ENCODE data around the gene WRAP53.

The WRAP53 gene

DNA sequence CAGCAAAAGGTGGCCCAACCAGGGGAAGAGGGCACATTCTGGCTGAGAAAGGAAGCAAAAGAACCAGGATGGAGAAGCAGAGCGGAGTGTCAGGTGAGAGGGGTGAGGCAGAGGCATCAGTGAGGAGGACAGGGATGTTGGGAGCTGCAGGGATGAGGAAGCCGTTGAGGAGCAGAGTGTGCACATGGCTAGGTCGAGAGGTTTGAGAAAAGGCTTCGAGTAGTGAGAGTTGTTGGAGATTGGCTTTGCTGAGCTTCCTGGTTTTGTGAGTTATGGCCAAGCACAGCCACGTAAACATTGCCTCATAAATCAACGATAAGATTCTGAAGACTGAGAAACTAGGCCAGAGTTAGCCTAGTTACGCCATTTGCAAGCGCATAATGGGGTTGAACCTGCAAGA is 56.1 kb downstream of the WRAP53 start:
- no peak for ATAC-seq
- no peak for TF ChIP-seq OSR1 (CRISPR knock-in tag; IDR thresholded peaks at IDR 0.05)
- TF ChIP-seq, protein P1, sequence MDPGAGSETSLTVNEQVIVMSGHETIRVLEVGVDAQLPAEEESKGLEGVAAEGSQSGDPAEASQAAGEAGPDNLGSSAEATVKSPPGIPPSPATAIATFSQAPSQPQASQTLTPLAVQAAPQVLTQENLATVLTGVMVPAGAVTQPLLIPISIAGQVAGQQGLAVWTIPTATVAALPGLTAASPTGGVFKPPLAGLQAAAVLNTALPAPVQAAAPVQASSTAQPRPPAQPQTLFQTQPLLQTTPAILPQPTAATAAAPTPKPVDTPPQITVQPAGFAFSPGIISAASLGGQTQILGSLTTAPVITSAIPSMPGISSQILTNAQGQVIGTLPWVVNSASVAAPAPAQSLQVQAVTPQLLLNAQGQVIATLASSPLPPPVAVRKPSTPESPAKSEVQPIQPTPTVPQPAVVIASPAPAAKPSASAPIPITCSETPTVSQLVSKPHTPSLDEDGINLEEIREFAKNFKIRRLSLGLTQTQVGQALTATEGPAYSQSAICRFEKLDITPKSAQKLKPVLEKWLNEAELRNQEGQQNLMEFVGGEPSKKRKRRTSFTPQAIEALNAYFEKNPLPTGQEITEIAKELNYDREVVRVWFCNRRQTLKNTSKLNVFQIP (CRISPR knock-in tag; IDR thresholded peaks at IDR 0.05; ENCODE audit: borderline replicate concordance, low read depth): no peak
- TF ChIP-seq, protein P2, sequence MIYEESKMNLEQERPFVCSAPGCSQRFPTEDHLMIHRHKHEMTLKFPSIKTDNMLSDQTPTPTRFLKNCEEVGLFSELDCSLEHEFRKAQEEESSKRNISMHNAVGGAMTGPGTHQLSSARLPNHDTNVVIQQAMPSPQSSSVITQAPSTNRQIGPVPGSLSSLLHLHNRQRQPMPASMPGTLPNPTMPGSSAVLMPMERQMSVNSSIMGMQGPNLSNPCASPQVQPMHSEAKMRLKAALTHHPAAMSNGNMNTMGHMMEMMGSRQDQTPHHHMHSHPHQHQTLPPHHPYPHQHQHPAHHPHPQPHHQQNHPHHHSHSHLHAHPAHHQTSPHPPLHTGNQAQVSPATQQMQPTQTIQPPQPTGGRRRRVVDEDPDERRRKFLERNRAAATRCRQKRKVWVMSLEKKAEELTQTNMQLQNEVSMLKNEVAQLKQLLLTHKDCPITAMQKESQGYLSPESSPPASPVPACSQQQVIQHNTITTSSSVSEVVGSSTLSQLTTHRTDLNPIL (CRISPR knock-in tag; IDR thresholded peaks at IDR 0.05; ENCODE audit: low read depth): no peak
- TF ChIP-seq ISL1 (CRISPR knock-in tag; IDR thresholded peaks at IDR 0.05): no peak
- no peak for TF ChIP-seq RARB (CRISPR knock-in tag; IDR thresholded peaks at IDR 0.05)
- TF ChIP-seq, protein P3, sequence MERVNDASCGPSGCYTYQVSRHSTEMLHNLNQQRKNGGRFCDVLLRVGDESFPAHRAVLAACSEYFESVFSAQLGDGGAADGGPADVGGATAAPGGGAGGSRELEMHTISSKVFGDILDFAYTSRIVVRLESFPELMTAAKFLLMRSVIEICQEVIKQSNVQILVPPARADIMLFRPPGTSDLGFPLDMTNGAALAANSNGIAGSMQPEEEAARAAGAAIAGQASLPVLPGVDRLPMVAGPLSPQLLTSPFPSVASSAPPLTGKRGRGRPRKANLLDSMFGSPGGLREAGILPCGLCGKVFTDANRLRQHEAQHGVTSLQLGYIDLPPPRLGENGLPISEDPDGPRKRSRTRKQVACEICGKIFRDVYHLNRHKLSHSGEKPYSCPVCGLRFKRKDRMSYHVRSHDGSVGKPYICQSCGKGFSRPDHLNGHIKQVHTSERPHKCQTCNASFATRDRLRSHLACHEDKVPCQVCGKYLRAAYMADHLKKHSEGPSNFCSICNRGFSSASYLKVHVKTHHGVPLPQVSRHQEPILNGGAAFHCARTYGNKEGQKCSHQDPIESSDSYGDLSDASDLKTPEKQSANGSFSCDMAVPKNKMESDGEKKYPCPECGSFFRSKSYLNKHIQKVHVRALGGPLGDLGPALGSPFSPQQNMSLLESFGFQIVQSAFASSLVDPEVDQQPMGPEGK (CRISPR knock-in tag; IDR thresholded peaks at IDR 0.05; ENCODE audit: borderline replicate concordance): no peak

DNA sequence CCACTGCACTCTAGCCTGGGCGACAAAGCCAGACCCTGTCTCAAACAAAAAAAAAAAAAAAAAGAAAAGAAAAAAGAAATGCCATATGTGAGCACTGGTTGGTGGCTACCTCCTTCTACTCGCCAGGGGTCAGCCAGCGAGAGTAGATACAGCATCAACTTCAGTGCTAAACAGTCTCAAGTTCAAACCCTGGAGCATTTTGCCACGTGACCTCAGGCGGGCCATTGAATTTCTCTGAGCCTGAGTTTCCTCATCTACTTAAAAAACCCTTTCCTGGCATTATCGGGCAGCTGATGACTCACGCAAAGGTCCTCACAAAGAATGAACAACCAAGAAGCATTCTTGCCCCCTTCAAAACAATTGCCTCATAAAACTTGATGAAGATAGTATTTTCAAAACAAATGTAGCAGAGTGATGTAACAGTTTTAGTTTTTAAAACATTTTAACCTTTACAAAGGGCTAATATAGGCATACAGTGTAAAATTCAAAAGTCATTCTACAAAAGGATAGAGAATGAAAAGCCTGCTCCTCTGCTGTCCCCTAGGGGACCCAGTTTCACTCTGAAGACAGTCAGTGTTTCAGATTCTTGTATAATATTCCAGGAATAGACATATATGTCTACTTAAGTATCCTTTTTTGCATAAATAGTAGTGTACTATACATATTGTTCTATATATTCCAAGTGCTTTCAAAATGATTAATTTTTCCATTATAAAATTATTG is 57.6 kb downstream of the WRAP53 start:
- ATAC-seq: peak; percentile 55
- no peak for TF ChIP-seq BACH2 (CRISPR knock-in tag; IDR thresholded peaks at IDR 0.05; ENCODE audit: borderline replicate concordance)
- TF ChIP-seq SNAI2 (CRISPR knock-in tag; IDR thresholded peaks at IDR 0.05): no peak
- TF ChIP-seq, protein P1 (CRISPR knock-in tag; IDR thresholded peaks at IDR 0.05; ENCODE audit: borderline replicate concordance, low read depth): no peak
- TF ChIP-seq CSDC2 (CRISPR knock-in tag; IDR thresholded peaks at IDR 0.05): no peak
- no peak for TF ChIP-seq ZNF8 (CRISPR knock-in tag; IDR thresholded peaks at IDR 0.05)
- no peak for TF ChIP-seq ARNTL (CRISPR knock-in tag; IDR thresholded peaks at IDR 0.05; ENCODE audit: borderline replicate concordance, low read depth)
- no peak for TF ChIP-seq ZFP30 (CRISPR knock-in tag; IDR thresholded peaks at IDR 0.05)
- no peak for TF ChIP-seq OSR1 (CRISPR knock-in tag; IDR thresholded peaks at IDR 0.05)
- TF ChIP-seq, protein P4, sequence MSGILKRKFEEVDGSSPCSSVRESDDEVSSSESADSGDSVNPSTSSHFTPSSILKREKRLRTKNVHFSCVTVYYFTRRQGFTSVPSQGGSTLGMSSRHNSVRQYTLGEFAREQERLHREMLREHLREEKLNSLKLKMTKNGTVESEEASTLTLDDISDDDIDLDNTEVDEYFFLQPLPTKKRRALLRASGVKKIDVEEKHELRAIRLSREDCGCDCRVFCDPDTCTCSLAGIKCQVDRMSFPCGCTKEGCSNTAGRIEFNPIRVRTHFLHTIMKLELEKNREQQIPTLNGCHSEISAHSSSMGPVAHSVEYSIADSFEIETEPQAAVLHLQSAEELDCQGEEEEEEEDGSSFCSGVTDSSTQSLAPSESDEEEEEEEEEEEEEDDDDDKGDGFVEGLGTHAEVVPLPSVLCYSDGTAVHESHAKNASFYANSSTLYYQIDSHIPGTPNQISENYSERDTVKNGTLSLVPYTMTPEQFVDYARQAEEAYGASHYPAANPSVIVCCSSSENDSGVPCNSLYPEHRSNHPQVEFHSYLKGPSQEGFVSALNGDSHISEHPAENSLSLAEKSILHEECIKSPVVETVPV (CRISPR knock-in tag; IDR thresholded peaks at IDR 0.05): no peak
- TF ChIP-seq ZFP3 (CRISPR knock-in tag; IDR thresholded peaks at IDR 0.05): no peak
- TF ChIP-seq GLIS3 (CRISPR knock-in tag; IDR thresholded peaks at IDR 0.05): no peak
- TF ChIP-seq, protein P2 (CRISPR knock-in tag; IDR thresholded peaks at IDR 0.05; ENCODE audit: low read depth): no peak
- TF ChIP-seq, protein P5, sequence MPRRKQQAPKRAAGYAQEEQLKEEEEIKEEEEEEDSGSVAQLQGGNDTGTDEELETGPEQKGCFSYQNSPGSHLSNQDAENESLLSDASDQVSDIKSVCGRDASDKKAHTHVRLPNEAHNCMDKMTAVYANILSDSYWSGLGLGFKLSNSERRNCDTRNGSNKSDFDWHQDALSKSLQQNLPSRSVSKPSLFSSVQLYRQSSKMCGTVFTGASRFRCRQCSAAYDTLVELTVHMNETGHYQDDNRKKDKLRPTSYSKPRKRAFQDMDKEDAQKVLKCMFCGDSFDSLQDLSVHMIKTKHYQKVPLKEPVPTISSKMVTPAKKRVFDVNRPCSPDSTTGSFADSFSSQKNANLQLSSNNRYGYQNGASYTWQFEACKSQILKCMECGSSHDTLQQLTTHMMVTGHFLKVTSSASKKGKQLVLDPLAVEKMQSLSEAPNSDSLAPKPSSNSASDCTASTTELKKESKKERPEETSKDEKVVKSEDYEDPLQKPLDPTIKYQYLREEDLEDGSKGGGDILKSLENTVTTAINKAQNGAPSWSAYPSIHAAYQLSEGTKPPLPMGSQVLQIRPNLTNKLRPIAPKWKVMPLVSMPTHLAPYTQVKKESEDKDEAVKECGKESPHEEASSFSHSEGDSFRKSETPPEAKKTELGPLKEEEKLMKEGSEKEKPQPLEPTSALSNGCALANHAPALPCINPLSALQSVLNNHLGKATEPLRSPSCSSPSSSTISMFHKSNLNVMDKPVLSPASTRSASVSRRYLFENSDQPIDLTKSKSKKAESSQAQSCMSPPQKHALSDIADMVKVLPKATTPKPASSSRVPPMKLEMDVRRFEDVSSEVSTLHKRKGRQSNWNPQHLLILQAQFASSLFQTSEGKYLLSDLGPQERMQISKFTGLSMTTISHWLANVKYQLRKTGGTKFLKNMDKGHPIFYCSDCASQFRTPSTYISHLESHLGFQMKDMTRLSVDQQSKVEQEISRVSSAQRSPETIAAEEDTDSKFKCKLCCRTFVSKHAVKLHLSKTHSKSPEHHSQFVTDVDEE (CRISPR knock-in tag; IDR thresholded peaks at IDR 0.05): no peak
- no peak for TF ChIP-seq ISL1 (CRISPR knock-in tag; IDR thresholded peaks at IDR 0.05)
- TF ChIP-seq ZNF565 (CRISPR knock-in tag; conservative IDR thresholded peaks at IDR 0.05; ENCODE audit: low read depth): no peak
- TF ChIP-seq ZNF70 (CRISPR knock-in tag; IDR thresholded peaks at IDR 0.05): no peak
- TF ChIP-seq TOX (CRISPR knock-in tag; IDR thresholded peaks at IDR 0.05; ENCODE audit: borderline replicate concordance): no peak
- no peak for TF ChIP-seq PPARA (CRISPR knock-in tag; IDR thresholded peaks at IDR 0.05; ENCODE audit: borderline replicate concordance)
- TF ChIP-seq ZC3H10 (CRISPR knock-in tag; IDR thresholded peaks at IDR 0.05): no peak
